GM15510 (cell line): ENCODE data around the gene SEC22A.

Experiments used
- POLR2A ChIP-seq: IDR thresholded peaks from 3 replicates; pipeline ENCODE4 v1.6.1; 2011; ENCODE audit warnings: borderline replicate concordance; ENCODE audit not compliant: insufficient read length; ENCODE audit errors: extremely low read depth

Gene SEC22A

DNA sequence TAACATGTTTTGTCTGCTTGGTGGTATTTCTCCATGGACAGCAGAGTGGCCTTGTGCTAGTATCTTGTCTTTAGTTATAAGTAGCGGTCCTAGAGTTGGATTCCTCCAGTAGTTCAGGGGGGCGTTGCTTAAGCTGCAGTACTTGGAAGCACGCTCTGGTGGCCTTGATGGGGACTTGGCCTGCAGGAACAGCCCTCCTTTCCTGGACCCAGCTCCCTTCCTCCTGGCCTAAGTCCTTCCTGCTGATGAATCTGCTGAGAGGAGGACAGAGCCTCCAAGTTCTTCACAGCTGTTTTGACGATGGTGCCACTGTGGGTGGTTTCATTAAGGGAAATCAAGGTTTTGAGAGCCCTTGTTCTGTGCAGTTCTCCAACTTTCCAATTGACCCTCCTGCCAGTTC is 38.6 kb upstream of the SEC22A start:
- no peak for TF ChIP-seq POLR2A

DNA sequence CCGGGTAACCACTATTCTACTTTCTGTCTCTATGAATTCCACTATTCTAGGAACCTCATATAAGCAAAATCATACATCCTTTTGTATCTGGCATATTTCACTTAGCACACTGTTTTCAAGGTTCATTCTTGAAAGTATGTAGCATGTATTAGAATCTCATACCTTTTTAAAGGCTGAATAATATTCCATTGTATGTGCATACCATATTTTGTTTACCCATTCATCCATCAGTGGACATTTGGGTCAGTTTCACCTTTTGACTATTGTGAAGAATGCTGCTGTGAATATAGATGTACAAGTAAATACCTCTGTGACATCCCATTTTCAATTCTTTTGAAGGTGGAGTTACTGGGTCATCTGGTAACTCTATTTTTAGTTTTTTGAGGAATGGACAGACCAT is 36.6 kb upstream of the SEC22A start:
- TF ChIP-seq POLR2A = no peak

DNA sequence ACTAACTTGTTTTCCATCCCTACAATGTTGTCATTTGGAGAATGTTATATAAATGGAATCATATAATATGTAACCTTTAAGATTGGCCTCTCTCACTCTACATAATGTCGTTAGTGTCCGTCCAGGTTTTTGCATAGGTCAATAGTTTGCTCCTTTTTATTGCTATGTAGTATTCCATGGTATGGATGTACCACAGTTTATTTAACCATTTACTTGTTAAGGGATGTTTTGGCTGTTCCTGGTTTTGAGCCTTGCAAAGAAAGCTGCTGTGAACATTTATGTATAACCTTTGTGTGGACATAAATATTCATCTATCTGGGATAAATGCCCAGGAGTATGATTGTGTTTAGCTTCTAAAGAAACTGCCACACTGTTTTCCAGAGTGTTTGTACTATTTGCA is 34.1 kb upstream of the SEC22A start:
- TF ChIP-seq POLR2A = no peak

DNA sequence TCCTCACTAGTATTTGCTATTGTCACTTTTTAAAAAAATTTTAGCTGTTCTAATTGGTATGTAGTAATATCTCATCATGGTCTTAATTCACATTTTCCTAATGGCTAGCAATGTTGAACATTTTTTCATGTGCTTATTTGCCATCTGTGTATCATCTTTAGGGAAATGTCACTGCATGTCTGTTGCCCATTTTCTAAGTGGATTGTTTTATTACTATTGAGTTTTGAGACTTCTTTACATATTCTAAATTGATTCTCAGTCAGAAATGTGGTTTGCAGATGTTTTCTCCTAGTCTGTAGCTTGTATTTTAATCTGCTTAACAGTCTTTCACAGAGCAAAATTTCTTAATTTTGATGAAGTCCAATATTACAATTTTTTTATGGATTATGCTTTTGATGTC is 33.6 kb upstream of the SEC22A start:
- no peak for TF ChIP-seq POLR2A

DNA sequence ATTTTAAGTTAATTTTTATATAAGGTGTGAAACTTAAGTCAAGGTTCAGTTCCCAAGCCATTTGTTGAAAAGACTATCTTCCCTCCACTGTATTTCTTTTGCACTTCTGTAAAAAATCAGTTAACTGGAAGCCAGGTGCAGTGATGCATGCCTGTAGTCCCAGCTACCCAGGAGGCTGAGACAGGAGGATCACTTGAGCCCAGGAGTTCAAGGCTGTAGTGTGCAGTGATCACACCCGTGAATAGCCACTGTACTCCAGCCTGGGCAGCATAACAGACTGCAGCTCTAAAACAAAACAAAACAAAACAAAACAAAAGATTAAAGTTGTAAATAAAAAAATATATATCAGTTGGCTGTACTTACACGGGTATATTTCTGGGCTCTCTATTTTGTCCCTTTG is 33.1 kb upstream of the SEC22A start:
- no peak for TF ChIP-seq POLR2A

DNA sequence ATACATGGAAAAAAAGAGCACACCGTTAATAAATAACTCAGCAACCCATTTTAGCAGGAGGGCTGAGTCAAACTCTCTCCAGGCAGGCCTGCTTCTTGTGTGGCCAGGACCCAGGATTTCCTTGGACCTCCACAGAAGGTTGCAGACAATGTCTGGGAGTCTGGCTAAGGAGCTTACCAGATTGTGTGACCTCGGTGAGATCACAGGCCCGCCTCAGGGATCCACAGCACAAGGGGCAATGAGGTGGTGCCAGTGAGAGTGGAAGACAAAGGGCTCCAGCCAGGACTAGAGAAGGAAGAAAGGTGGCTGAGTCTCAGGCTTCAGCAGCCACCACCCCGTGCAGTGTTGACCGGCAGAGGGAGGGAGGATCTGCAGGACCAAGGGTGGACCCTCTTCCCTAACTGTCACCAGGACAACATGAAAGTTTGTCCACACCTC is 32.2 kb upstream of the SEC22A start:
- TF ChIP-seq POLR2A = no peak

DNA sequence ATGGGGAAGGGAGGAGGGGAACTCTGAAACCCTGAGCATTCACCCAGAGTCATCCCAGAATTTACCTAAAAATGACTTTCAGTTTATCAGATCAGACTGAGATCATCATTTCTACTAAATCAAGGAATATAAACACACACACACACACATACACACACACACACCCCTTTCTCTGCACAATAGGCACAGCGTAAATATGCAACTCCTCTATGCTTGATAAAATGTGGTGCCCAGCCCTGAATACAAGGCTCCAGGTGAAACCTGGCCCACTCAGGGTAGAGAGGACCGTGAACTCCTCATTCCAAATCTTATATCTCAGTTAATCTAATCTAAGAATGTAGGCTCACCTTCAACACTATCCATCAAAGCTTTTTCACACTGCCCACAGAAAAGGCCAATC is 31.8 kb upstream of the SEC22A start:
- TF ChIP-seq POLR2A = no peak

DNA sequence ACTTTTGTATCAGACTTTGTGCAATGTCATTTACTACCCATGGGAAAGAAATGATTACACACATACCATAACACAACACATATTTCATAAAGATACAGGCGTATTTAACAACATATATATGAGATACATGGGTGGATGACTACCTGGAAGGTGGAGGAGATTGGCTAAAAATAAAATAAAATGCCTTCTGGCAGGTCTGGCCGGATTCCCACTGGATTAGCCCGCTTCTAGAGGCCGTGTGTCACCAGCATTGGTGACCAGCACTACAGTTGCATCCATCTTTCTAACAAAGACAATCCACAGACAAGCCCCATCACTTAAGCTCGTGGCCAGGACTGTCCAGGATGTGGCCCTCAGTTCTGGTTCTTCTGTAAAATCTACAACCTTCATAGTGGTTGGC is 21.0 kb upstream of the SEC22A start:
- no peak for TF ChIP-seq POLR2A

DNA sequence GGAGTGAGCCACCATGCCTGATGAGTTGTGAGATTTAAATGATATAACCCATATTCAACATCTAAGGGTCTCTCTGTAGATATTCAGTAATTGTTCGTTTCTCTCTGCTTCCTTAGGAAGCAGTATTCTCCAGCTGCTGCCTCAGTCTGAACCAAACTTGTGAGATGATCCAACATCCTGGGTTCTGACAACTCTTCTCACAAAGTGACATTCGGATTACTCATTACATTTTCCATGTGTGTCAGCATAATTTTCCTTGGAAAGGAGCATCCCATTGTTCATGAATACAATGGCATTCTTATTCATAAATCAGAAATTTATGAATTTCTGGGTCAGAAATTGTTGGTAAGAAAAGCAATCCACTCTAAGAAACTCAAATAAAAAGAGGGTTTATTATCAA is 15.0 kb upstream of the SEC22A start:
- no peak for TF ChIP-seq POLR2A

DNA sequence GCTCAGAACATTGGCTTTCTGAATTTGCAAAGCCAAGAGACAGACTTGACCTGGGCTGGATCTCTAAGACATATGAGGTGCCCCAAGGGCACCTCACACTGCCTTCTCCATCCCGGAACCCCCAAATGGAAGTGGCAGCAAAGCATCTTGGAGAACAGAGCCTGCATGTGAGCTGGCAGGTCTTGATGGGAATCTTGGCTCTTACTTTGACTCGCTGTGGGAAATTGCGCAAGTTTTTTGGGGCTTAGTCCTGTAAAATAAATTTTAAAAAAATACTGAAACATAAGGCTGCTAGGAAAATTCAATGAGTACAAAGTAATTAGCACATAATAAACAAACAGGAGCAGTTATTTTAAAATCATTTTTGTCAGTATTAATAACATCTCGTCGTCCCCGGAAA is 13.7 kb upstream of the SEC22A start:
- TF ChIP-seq POLR2A = no peak

DNA sequence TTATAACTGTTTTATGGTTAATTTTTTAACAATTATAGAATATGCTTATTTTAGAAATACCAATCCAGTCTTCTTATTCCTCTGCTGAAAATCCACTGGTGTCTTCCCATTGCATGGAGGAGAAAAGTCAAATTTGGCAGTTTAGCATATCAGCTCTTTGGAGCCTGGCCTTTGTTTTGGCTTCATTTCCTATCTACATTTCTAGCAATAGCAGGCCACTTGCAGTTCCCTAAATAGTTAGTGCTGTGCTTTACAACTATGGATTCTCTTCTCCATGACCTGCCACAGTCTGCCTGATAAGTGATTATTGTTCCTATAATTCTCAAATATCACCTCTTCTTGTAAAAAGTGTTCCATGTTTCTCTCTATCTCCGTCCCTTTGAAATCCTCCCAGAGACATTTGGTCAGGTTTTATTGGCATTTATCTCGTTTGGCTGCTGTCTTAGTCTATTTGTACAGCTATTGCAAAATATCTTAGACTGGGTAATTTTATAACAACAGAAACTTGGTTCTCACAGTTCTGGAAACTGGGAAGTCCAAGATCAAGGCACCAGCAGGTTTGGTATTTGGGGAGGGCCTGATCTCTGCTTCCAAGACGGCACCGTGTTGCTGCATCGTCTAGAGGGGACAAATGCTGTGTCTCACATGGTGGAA is 8.2 kb upstream of the SEC22A start:
- TF ChIP-seq POLR2A = no peak

DNA sequence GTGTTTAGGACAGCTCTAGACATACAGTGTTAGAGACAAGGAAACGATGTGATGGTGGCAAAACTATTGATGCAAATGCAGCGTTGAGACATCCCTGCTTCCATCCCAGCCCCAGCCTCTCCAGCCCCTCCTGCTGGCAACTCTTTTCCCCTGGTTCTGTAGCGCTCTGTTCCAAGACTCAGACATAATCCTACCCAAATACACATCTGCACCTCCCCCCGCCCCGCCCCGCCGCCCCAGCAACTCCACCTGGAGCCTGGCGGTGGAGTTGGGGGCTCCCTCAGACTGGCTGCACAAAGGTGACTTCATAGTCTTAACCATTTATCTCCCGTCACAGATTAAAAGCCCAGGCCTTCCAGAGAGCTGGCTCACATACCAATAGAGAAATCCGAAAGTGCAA is 7.2 kb upstream of the SEC22A start:
- no peak for TF ChIP-seq POLR2A

DNA sequence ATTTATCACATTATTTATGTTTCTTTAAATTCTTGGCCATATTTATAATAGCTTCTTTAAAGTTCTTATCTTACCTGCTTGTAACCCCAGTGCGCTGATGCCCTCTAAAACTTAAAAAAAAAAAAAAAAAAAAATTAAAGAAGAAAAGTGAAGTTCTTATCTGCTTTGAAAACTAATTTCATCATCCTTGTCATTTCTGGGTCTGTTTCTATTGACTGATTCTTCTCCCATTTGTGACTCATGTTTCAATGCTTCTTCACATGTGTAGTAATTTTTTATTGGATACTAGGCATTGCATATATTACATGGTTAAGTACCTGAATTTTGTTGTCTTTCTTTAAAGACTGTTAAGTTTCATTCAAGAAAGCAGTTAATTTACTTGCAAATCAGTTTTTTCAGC is 3.4 kb upstream of the SEC22A start:
- TF ChIP-seq POLR2A = no peak

DNA sequence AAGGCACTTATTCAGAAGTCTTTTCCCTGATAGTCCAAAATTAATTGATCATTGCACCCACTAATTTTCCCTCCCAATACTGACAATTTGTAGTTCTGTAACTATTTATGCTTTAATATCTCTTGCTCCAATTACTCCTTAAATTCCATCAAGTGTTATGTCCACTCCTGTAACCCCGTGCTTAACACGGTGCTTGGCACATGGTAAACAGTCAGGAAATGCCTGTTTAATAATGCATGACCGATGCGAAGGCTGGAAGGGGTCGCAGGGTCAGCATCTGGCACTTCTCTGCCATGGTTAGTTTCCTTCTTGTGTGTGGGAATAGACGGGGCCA is 553 bp upstream of the SEC22A start:
- TF ChIP-seq POLR2A = no peak

DNA sequence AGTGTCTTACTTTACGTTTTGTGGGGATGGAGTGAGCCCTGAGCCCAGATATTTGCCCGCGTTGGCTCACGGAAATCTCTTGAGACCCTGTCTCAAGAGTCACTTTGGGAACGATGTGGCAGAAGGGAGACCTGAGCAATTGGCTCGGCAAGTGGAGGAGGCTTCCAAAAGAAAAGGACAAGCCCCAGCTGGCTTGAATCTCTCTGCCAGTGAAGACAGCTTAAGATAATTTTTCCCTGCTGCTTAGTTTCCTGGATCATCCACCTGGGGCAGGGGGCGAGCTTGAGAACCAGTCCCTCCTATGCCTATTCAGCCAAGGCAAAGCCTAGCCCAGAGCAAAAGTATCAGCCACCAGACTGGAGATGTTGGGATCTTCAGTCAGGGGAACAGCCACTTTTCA is 708 bp downstream of the SEC22A start:
- TF ChIP-seq POLR2A = no peak

DNA sequence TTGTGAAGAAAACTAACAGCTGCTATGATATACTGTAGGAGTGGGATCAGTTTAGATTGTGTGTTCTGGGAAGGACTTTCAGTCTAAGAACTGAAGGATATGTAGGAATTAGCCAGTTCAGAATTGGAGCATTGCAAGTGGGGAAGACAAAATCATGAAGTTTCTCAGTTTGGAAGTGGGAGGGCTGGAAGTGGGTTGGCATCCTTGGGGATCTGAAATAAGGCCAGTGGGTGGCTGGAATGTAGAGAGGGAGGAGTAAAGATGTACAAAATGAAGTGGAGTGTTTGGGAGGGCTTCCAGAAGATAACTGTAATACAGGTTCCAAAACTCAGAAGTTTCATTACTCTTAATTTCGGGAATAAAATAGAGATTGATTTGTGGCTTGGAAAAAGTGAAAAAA is 17.2 kb downstream of the SEC22A start:
- no peak for TF ChIP-seq POLR2A

DNA sequence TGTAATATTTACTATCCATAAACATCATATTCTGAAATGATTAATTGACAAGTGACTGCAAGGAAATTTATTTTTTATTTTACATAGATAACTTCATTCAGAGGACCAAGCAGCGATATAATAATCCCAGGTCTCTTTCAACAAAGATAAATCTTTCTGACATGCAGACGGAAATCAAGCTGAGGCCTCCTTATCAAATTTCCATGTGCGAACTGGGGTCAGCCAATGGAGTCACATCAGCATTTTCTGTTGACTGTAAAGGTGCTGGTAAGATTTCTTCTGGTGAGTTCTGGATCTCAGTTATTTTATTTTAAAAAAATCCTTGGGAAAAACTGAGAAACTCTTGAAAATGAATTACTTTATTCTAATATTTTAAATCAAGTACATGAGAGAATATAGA is 23.3 kb downstream of the SEC22A start:
- no peak for TF ChIP-seq POLR2A
